SK-N-SH treated with all-trans-retinoic acid at 6 μM for 48 hours (cell line): ENCODE data around the gene SRGN.

Experiments
- CREB5 ChIP-seq: fragments of 250-450 bp; sonication (Bioruptor Pico); IDR thresholded peaks from 2 replicates; pipeline ENCODE4 v1.5.1; 2020; ENCODE audit warnings: low read depth, mild to moderate bottlenecking, moderate library complexity
- CSDC2 ChIP-seq: fragments of 250-450 bp; sonication (Bioruptor Pico); IDR thresholded peaks from 2 replicates; pipeline ENCODE4 v1.5.0; 2020; ENCODE audit warnings: mild to moderate bottlenecking, moderate library complexity
- PATZ1 ChIP-seq: fragments of 250-450 bp; sonication (Bioruptor Pico); IDR thresholded peaks from 2 replicates; pipeline ENCODE4 v1.8.0; 2020; ENCODE audit warnings: mild to moderate bottlenecking, moderate library complexity, borderline replicate concordance
- PPARA ChIP-seq: fragments of 250-450 bp; sonication (Bioruptor Pico); IDR thresholded peaks from 2 replicates; pipeline ENCODE4 v1.5.0; 2020; ENCODE audit warnings: mild to moderate bottlenecking, borderline replicate concordance
- TOX ChIP-seq: fragments of 250-450 bp; sonication (Bioruptor Pico); IDR thresholded peaks from 2 replicates; pipeline ENCODE4 v1.8.0; 2021; ENCODE audit warnings: mild to moderate bottlenecking, moderate library complexity, borderline replicate concordance
- ZFP3 ChIP-seq: fragments of 250-450 bp; sonication (Bioruptor Pico); IDR thresholded peaks from 2 replicates; pipeline ENCODE4 v1.5.0; 2020; ENCODE audit warnings: mild to moderate bottlenecking, moderate library complexity
- ZFP30 ChIP-seq: fragments of 450-650 bp; formaldehyde crosslinking; IDR thresholded peaks from 2 replicates; pipeline ENCODE4 v1.5.0; 2022; ENCODE audit warnings: mild to moderate bottlenecking, moderate library complexity
- ZNF565 ChIP-seq: fragments of 450-650 bp; formaldehyde crosslinking; conservative IDR thresholded peaks from 2 replicates; pipeline ENCODE4 v1.5.0; 2020; ENCODE audit warnings: low read depth, mild to moderate bottlenecking, moderate library complexity

- TF ChIP-seq CREB5 (CRISPR knock-in tag) = no peak
- no peak for TF ChIP-seq TOX (CRISPR knock-in tag)
- no peak for TF ChIP-seq PATZ1 (CRISPR knock-in tag)
- no peak for TF ChIP-seq ZFP30 (CRISPR knock-in tag)
- no peak for TF ChIP-seq ZNF565 (CRISPR knock-in tag)
- no peak for TF ChIP-seq ZFP3 (CRISPR knock-in tag)
- TF ChIP-seq CSDC2 (CRISPR knock-in tag) = no peak
- no peak for TF ChIP-seq PPARA
Observed at GRCh38 chr10:69096045-69096444, 8.1 kb downstream of the SRGN start.
